AG09319 (cell line): ENCODE results near the gene ZNF649.

Experiments used
- DNase-seq: peaks from one replicate; pipeline ENCODE4 v3.0.0-alpha.2; 2010; ENCODE audit warnings: low read depth; ENCODE audit errors: extremely low read depth
- CTCF ChIP-seq: IDR thresholded peaks from 2 replicates; pipeline ENCODE4 v1.5.1; 2011; ENCODE audit warnings: low read depth, mild to moderate bottlenecking, inconsistent platforms, low read length, moderate library complexity

The ZNF649 gene

GRCh38 chr19:51905206-51905605 lies 389 bp upstream of the ZNF649 start:
- DNase-seq = no peak
- TF ChIP-seq CTCF = no peak

GRCh38 chr19:51903192-51903591 lies 1.6 kb downstream of the ZNF649 start:
- TF ChIP-seq CTCF = no peak
- no peak for DNase-seq

- no peak for DNase-seq
- TF ChIP-seq CTCF = no peak
Measured at GRCh38 chr19:51901860-51902259, 3.0 kb downstream of the ZNF649 start.

GRCh38 chr19:51891193-51891747 lies 13.5 kb downstream of the ZNF649 start:
- DNase-seq = no peak
- TF ChIP-seq CTCF = no peak

- DNase-seq = no peak
Measured at GRCh38 chr19:51889934-51890333, 14.9 kb downstream of the ZNF649 start.

GRCh38 chr19:51887522-51888498 lies 17.0 kb downstream of the ZNF649 start, which contains the start of gene ZNF577:
Gene ZNF577, minus strand, starts transcription at chr19:51887951. Its CDS starts 7,569 bp downstream, at chr19:51880382.
- DNase-seq = peak; percentile 74
- TF ChIP-seq CTCF = no peak

More at GRCh38 chr19:51889934-51890333, 14.9 kb downstream of the ZNF649 start:
- no peak for TF ChIP-seq CTCF

- DNase-seq = no peak
- TF ChIP-seq CTCF = no peak
Measured at GRCh38 chr19:51884713-51885112, 20.1 kb downstream of the ZNF649 start.
